ENCODE results near the gene AKAP10. TPM values are rescaled to one million over a fixed set of nuclear protein-coding genes. Genes with fewer than 3 reads are reported as not detected.
"Not testable (repeated sequence)": the region's sequence is repeated elsewhere in the genome, so short reads cannot be mapped to it uniquely, and the experiment has no call there.

AKAP10 gene
- total RNA-seq, 1 experiment from 2014 or later, result 12.8 TPM

- Histone ChIP-seq H3K27me3 (ENCODE audit: control insufficient read depth, insufficient read depth, low read length) (no peaks in the 10 kb centered on the region), H3K36me3 (replicated peaks; ENCODE audit: control insufficient read depth, insufficient read depth, low read length) (no peaks in the 10 kb centered on the region), H3K4me3 (ENCODE audit: insufficient read depth, low read depth, low read length) (no peak overlapping the region)
- DNase-seq, result no peak
Observed at GRCh38 chr17:19877364-19877945, 100.2 kb downstream of the AKAP10 start.

- Histone ChIP-seq H3K27me3 (ENCODE audit: control insufficient read depth, insufficient read depth, low read length) (no peaks in the 10 kb centered on the region), H3K4me3 (ENCODE audit: insufficient read depth, low read depth, low read length) (no peak overlapping the region), H3K36me3 (replicated peaks; ENCODE audit: control insufficient read depth, insufficient read depth, low read length) (no peaks in the 10 kb centered on the region)
- no peak for DNase-seq
Observed at GRCh38 chr17:19876529-19877161, 101.0 kb downstream of the AKAP10 start.

GRCh38 chr17:19874256-19874655, 103.4 kb downstream of the AKAP10 start:
- no peak overlapping the region for H3K4me3 ChIP-seq (ENCODE audit: insufficient read depth, low read depth, low read length)
- no peaks in the 10 kb centered on the region for H3K27me3 ChIP-seq (ENCODE audit: control insufficient read depth, insufficient read depth, low read length)
- no peaks in the 10 kb centered on the region for H3K36me3 ChIP-seq (replicated peaks; ENCODE audit: control insufficient read depth, insufficient read depth, low read length)
- DNase-seq, result no peak

GRCh38 chr17:19873346-19873745, 104.3 kb downstream of the AKAP10 start:
- no peak overlapping the region for H3K4me3 ChIP-seq (ENCODE audit: insufficient read depth, low read depth, low read length)
- DNase-seq, result no peak
- H3K27me3 ChIP-seq (ENCODE audit: control insufficient read depth, insufficient read depth, low read length), result peaks cover 5% of the 10 kb centered on the region
- H3K36me3 ChIP-seq (replicated peaks; ENCODE audit: control insufficient read depth, insufficient read depth, low read length), result no peaks in the 10 kb centered on the region

GRCh38 chr17:19868079-19868395, 109.6 kb downstream of the AKAP10 start:
- DNase-seq, result no peak
- H3K36me3 ChIP-seq (replicated peaks; ENCODE audit: control insufficient read depth, insufficient read depth, low read length), result no peaks in the 10 kb centered on the region
- H3K4me3 ChIP-seq (ENCODE audit: insufficient read depth, low read depth, low read length), result peak overlapping the region; percentile 71
- H3K27me3 ChIP-seq (ENCODE audit: control insufficient read depth, insufficient read depth, low read length), result peaks cover 15% of the 10 kb centered on the region

GRCh38 chr17:19867329-19868078, 110.1 kb downstream of the AKAP10 start, which contains the start of gene ULK2:
ULK2 (minus strand) TSS chr17:19867936; CDS start chr17:19867417, 519 bp downstream.
- peaks cover 15% of the 10 kb centered on the region for H3K27me3 ChIP-seq (ENCODE audit: control insufficient read depth, insufficient read depth, low read length)
- H3K36me3 ChIP-seq (replicated peaks; ENCODE audit: control insufficient read depth, insufficient read depth, low read length), result no peaks in the 10 kb centered on the region
- peak within 1 kb of the TSS; percentile 71 for H3K4me3 ChIP-seq (ENCODE audit: insufficient read depth, low read depth, low read length)
- DNase-seq, result peak; percentile 89

- Histone ChIP-seq H3K4me3 (ENCODE audit: insufficient read depth, low read depth, low read length) (peak overlapping the region; percentile 71), H3K36me3 (replicated peaks; ENCODE audit: control insufficient read depth, insufficient read depth, low read length) (no peaks in the 10 kb centered on the region), H3K27me3 (ENCODE audit: control insufficient read depth, insufficient read depth, low read length) (peaks cover 15% of the 10 kb centered on the region)
- peak; percentile 90 for DNase-seq
Observed at GRCh38 chr17:19867079-19867328, 110.6 kb downstream of the AKAP10 start.

GRCh38 chr17:19865021-19865420, 112.6 kb downstream of the AKAP10 start:
- no peak overlapping the region for H3K4me3 ChIP-seq (ENCODE audit: insufficient read depth, low read depth, low read length)

GRCh38 chr17:19860647-19861177, 116.9 kb downstream of the AKAP10 start:
- not testable (repeated sequence) for DNase-seq; H3K27me3 ChIP-seq (ENCODE audit: control insufficient read depth, insufficient read depth, low read length); H3K36me3 ChIP-seq (replicated peaks; ENCODE audit: control insufficient read depth, insufficient read depth, low read length); H3K4me3 ChIP-seq (ENCODE audit: insufficient read depth, low read depth, low read length)

More at GRCh38 chr17:19865021-19865420, 112.6 kb downstream of the AKAP10 start:
- DNase-seq, result no peak
- H3K36me3 ChIP-seq (replicated peaks; ENCODE audit: control insufficient read depth, insufficient read depth, low read length), result no peaks in the 10 kb centered on the region
- peaks cover 15% of the 10 kb centered on the region for H3K27me3 ChIP-seq (ENCODE audit: control insufficient read depth, insufficient read depth, low read length)

GRCh38 chr17:19857640-19858039, 120.0 kb downstream of the AKAP10 start:
- Histone ChIP-seq H3K27me3 (ENCODE audit: control insufficient read depth, insufficient read depth, low read length) (no peaks in the 10 kb centered on the region), H3K4me3 (ENCODE audit: insufficient read depth, low read depth, low read length) (no peak overlapping the region), H3K36me3 (replicated peaks; ENCODE audit: control insufficient read depth, insufficient read depth, low read length) (no peaks in the 10 kb centered on the region)
- DNase-seq, result no peak

Other genes with a start within 250 kb of the AKAP10 start
- 0.24 and 0.26 TPM in 2 replicates for gene ALDH3A1, start 229.5 kb downstream of the AKAP10 start, total RNA-seq (2014; rRNA removed; shearing (Covaris generic))
- gene ULK2, start 109.9 kb downstream of the AKAP10 start, total RNA-seq (2014; rRNA removed; shearing (Covaris generic)), result 11.0 and 13.9 TPM in 2 replicates
- gene SPECC1, start 31.5 kb upstream of the AKAP10 start, total RNA-seq (2014; rRNA removed; shearing (Covaris generic)), result 54.1 and 101 TPM in 2 replicates

Measured in H7 (cell line).